HepG2 (cell line): Measurements from ENCODE around the gene MRPL20. TPM values are rescaled to one million over a fixed set of nuclear protein-coding genes. Genes with fewer than 3 reads are reported as not detected.

ENCODE experiments used
- ATAC-seq: fragments of 200-7000 bp; cut with Tn5 transposase; 3 replicates; pipeline ENCODE4 v1.9.1; 2020; ENCODE audit warnings: mild to moderate bottlenecking, moderate library complexity
- BruUV-seq: library from RNA; stranded (reverse); fragments of 400-500 nt; replicated peaks from 2 replicates; lab custom pipeline; 2021; lab: Mats Ljungman, UMichigan
- CTCF ChIA-PET: fragments of 300-600 bp; formaldehyde crosslinking; extraction: SDS; loops from one replicate; lab custom pipeline; 2021; ENCODE audit warnings: low total read pairs, inconsistent platforms, low intra/inter-chr PET ratio; lab: Yijun Ruan, JAX
- POLR2A ChIA-PET: fragments of 350-600 bp; sonication (Branson Sonifier 250); formaldehyde crosslinking; loops from one replicate; lab custom pipeline; 2020; ENCODE audit warnings: antibody characterized with exemption, inconsistent platforms; lab: Yijun Ruan, JAX
- DNase-seq: peaks from one replicate; pipeline ENCODE4 v3.0.0-alpha.2; 2015; ENCODE audit warnings: low spot score
- FAIRE-seq: peaks from 3 replicates; lab custom pipeline; 2011; peaks lifted over from hg19 to GRCh38; lab: Jason Lieb, UNC
- H2AFZ ChIP-seq: one replicate; pipeline ENCODE4 v1.6.1; 2011; ENCODE audit warnings: low read length, inconsistent platforms
- H3K27ac ChIP-seq: fragments of 300-600 bp; 3 replicates; pipeline ENCODE4 v1.8.0; 2011; ENCODE audit warnings: mixed run types, mild to moderate bottlenecking, mixed read lengths, low read length, inconsistent platforms; ENCODE audit not compliant: insufficient read depth; ENCODE audit errors: extremely low read length
- H3K27me3 ChIP-seq, 2 experiments: fragments of 200-600 bp in 1 of 2; 2 replicates in 1 of 2; 3 replicates in 1 of 2; pipeline versions ENCODE4 v1.6.0 to v1.8.0; 2011; ENCODE audit warnings: low read length in 2 of 2, mild to moderate bottlenecking in 2 of 2, moderate library complexity in 2 of 2, inconsistent platforms in 1 of 2; ENCODE audit not compliant: insufficient read depth in 2 of 2, control insufficient read depth in 1 of 2
- H3K36me3 ChIP-seq, 2 experiments: fragments of 200-600 bp in 1 of 2; replicated peaks in 1 of 2; 2 replicates in 1 of 2; 3 replicates in 1 of 2; pipeline versions ENCODE4 v1.5.1 to v1.8.0; 2011; ENCODE audit warnings: low read length in 2 of 2, inconsistent platforms in 1 of 2; ENCODE audit not compliant: insufficient read depth in 2 of 2, control insufficient read depth in 1 of 2
- H3K4me1 ChIP-seq: 2 replicates; pipeline ENCODE4 v1.5.1; 2012; ENCODE audit warnings: low read length, inconsistent platforms; ENCODE audit not compliant: insufficient read depth
- H3K4me2 ChIP-seq: 2 replicates; pipeline ENCODE4 v1.6.0; 2011; ENCODE audit warnings: low read depth, low read length, inconsistent platforms
- H3K4me3 ChIP-seq, 3 experiments: fragments of 200-600 bp in 1 of 3; sonication (generic), shearing (Covaris generic) in 1 of 3; replicated peaks in 1 of 3; 2 replicates each; pipeline ENCODE4 v1.5.1; 2011 to 2016; ENCODE audit warnings: low read length in 3 of 3, inconsistent platforms in 2 of 3, low read depth in 2 of 3, mild to moderate bottlenecking in 2 of 3, control low read depth in 1 of 3, mixed read lengths in 1 of 3; ENCODE audit not compliant: insufficient read depth in 1 of 3
- H3K79me2 ChIP-seq: one replicate; pipeline ENCODE4 v1.6.1; 2011; ENCODE audit warnings: low read length, inconsistent platforms; ENCODE audit not compliant: insufficient read depth
- H3K9ac ChIP-seq: 2 replicates; pipeline ENCODE4 v1.6.0; 2011; ENCODE audit warnings: mild to moderate bottlenecking, low read depth, low read length, inconsistent platforms; ENCODE audit not compliant: insufficient read depth
- H3K9me3 ChIP-seq: 2 replicates; pipeline ENCODE4 v1.5.1; 2012; ENCODE audit warnings: mild to moderate bottlenecking, low read length
- H4K20me1 ChIP-seq: 2 replicates; pipeline ENCODE4 v1.6.0; 2011; ENCODE audit warnings: inconsistent platforms, mild to moderate bottlenecking, low read length, moderate library complexity; ENCODE audit not compliant: insufficient read depth
- ASH2L ChIP-seq: fragments of 300-600, 200-600 bp; sonication (generic); IDR thresholded peaks from 2 replicates; pipeline ENCODE4 v1.7.0; 2017; ENCODE audit warnings: low read depth, mild to moderate bottlenecking, moderate library complexity, mixed read lengths, low read length; ENCODE audit not compliant: insufficient read length
- CAMTA2 ChIP-seq: sonication (generic); formaldehyde crosslinking; IDR thresholded peaks from 2 replicates; pipeline ENCODE4 v1.4.0; 2020; ENCODE audit warnings: mild to moderate bottlenecking, missing genetic modification reagents, borderline replicate concordance
- ELK4 ChIP-seq: sonication (generic); formaldehyde crosslinking; IDR thresholded peaks from 2 replicates; pipeline ENCODE4 v1.9.0; 2021; ENCODE audit warnings: missing genetic modification reagents, borderline replicate concordance
- FOXO1 ChIP-seq: sonication (generic); formaldehyde crosslinking; IDR thresholded peaks from 2 replicates; pipeline ENCODE4 v1.4.0; 2020; ENCODE audit warnings: missing genetic modification reagents
- ISX ChIP-seq: sonication (generic); formaldehyde crosslinking; conservative IDR thresholded peaks from 2 replicates; pipeline ENCODE4 v1.5.0; 2020; ENCODE audit warnings: missing genetic modification reagents
- KDM5A ChIP-seq: fragments of 200-600 bp; sonication (generic); IDR thresholded peaks from 2 replicates; pipeline ENCODE4 v1.7.0; 2018; ENCODE audit warnings: antibody characterized with exemption, mild to moderate bottlenecking, low read length, borderline replicate concordance
- KLF12 ChIP-seq: sonication (generic); formaldehyde crosslinking; IDR thresholded peaks from 2 replicates; pipeline ENCODE4 v1.4.0; 2020; ENCODE audit warnings: missing genetic modification reagents, borderline replicate concordance
- NAIF1 ChIP-seq: sonication (generic); formaldehyde crosslinking; IDR thresholded peaks from 2 replicates; pipeline ENCODE4 v1.5.0; 2020; ENCODE audit warnings: mild to moderate bottlenecking, missing genetic modification reagents, borderline replicate concordance
- PAF1 ChIP-seq: IDR thresholded peaks from 2 replicates; pipeline ENCODE4 v1.6.1; 2016; ENCODE audit warnings: missing genetic modification reagents, missing compliant biosample characterization
- RAD21 ChIP-seq: fragments of 450-650 bp; formaldehyde crosslinking; IDR thresholded peaks from 2 replicates; pipeline ENCODE4 v1.5.0; 2020; ENCODE audit warnings: mild to moderate bottlenecking
- REL ChIP-seq: sonication (generic); formaldehyde crosslinking; conservative IDR thresholded peaks from 2 replicates; pipeline ENCODE4 v1.8.0; 2022; ENCODE audit warnings: mild to moderate bottlenecking, missing genetic modification reagents, moderate library complexity
- TBP ChIP-seq: sonication (generic); formaldehyde crosslinking; IDR thresholded peaks from 2 replicates; pipeline ENCODE4 v1.5.0; 2020; ENCODE audit warnings: missing genetic modification reagents
- ZFP82 ChIP-seq: sonication (generic); formaldehyde crosslinking; IDR thresholded peaks from 2 replicates; pipeline ENCODE4 v1.5.1; 2020; ENCODE audit warnings: mild to moderate bottlenecking, missing genetic modification reagents, borderline replicate concordance
- ZNF138 ChIP-seq: sonication (generic); formaldehyde crosslinking; IDR thresholded peaks from 2 replicates; pipeline ENCODE4 v1.5.0; 2020; ENCODE audit warnings: mild to moderate bottlenecking, low read depth, missing genetic modification reagents
- ZNF143 ChIP-seq: sonication (generic); formaldehyde crosslinking; IDR thresholded peaks from 2 replicates; pipeline ENCODE4 v1.4.0; 2020; ENCODE audit warnings: missing genetic modification reagents
- ZNF224 ChIP-seq: sonication (generic); formaldehyde crosslinking; IDR thresholded peaks from 2 replicates; pipeline ENCODE4 v1.5.0; 2020; ENCODE audit warnings: mild to moderate bottlenecking, missing genetic modification reagents
- ZNF292 ChIP-seq: sonication (generic); formaldehyde crosslinking; IDR thresholded peaks from 2 replicates; pipeline ENCODE4 v1.8.1; 2022; ENCODE audit warnings: mild to moderate bottlenecking, low read depth, missing genetic modification reagents, borderline replicate concordance
- ZNF33A ChIP-seq: sonication (generic); formaldehyde crosslinking; IDR thresholded peaks from 2 replicates; pipeline ENCODE4 v1.5.1; 2020; ENCODE audit warnings: missing genetic modification reagents, mild to moderate bottlenecking, moderate library complexity, borderline replicate concordance
- ZNF430 ChIP-seq: sonication (generic); formaldehyde crosslinking; IDR thresholded peaks from 2 replicates; pipeline ENCODE4 v1.9.0; 2021; ENCODE audit warnings: mild to moderate bottlenecking, missing genetic modification reagents
- ZNF446 ChIP-seq: sonication (generic); formaldehyde crosslinking; IDR thresholded peaks from 2 replicates; pipeline ENCODE4 v1.5.0; 2020; ENCODE audit warnings: mild to moderate bottlenecking, missing genetic modification reagents
- ZNF704 ChIP-seq: sonication (generic); formaldehyde crosslinking; IDR thresholded peaks from 2 replicates; pipeline ENCODE4 v1.8.1; 2023; ENCODE audit warnings: mild to moderate bottlenecking, inconsistent platforms, moderate library complexity, missing genetic modification reagents, borderline replicate concordance
- ZNF768 ChIP-seq: sonication (generic); formaldehyde crosslinking; IDR thresholded peaks from 2 replicates; pipeline ENCODE4 v1.4.0; 2020; ENCODE audit warnings: missing genetic modification reagents
- ZNF776 ChIP-seq: sonication (generic); formaldehyde crosslinking; IDR thresholded peaks from 2 replicates; pipeline ENCODE4 v1.4.0; 2020; ENCODE audit warnings: mild to moderate bottlenecking, missing genetic modification reagents
- WGBS: methylation state at CpG from one replicate; pipeline ENCODE4 v1.1.6; 2017; ENCODE audit warnings: low lambda C conversion rate; 5-methylcytosine and 5-hydroxymethylcytosine counted together
- in situ Hi-C: cut with HindIII; loops from 2 replicates; pipeline ENCODE4 v1.10.0; 2017; ENCODE audit warnings: low pct_unique_long_range_greater_than_20kb; ENCODE audit not compliant: extremely low pct_ligation_motif_present
- intact Hi-C: fragments of 100-400 bp; cut with micrococcal nuclease; formaldehyde crosslinking; loops from one replicate; pipeline ENCODE4 v1.10.0; 2022; ENCODE audit not compliant: unreplicated experiment
- polyA plus RNA-seq, 8 experiments: library from polyadenylated mRNA; depleted of rRNA in 3 of 8; stranded (reverse) in 7 of 8; unstranded in 1 of 8; fragments of >200 nt; fragmentation: Illumina TruSeq in 4 of 8; extraction: Trizol in 4 of 8; gene quantifications; 2 replicates each; pipeline versions ENCODE4 v1.2.1 to v1.2.3, GENCODE V29; 2011 to 2016; ENCODE audit warnings: low read depth in 4 of 8, missing spikeins in 1 of 8, mixed read lengths in 1 of 8; ENCODE audit not compliant: insufficient read depth in 1 of 8
- total RNA-seq, 5 experiments: library from RNA; depleted of rRNA; stranded (reverse); fragments of >200 nt; fragmentation: Illumina TruSeq; extraction: Trizol; gene quantifications; 2 replicates each; pipeline ENCODE4 v1.2.3, GENCODE V29; 2016; ENCODE audit warnings: low read depth in 1 of 5

The MRPL20 gene
- total and polyA plus RNA-seq, 2 of the 13 experiments (the other 11 are each of a cell fraction or from before 2014, with no cell fraction given) = 59.2 to 127 TPM

GRCh38 chr1:1398677-1399186, 8.4 kb downstream of the MRPL20 start:
- 0% methylated on average over 10 of the region's 54 CpGs for WGBS
- intact Hi-C loops = loop anchor here (2.0 kb wide), 1 partner anchor 22 kb away; no protein-coding TSS in a partner anchor
- H2AFZ ChIP-seq = no peak overlapping the region
- 0 out of 2 replicates have a peak, but pooled peaks have one; percentile 7 for TF ChIP-seq ZNF776 (CRISPR knock-in tag)
- TF ChIP-seq PAF1 = no peak
- TF ChIP-seq ZNF143 (CRISPR knock-in tag) = no peak
- 0 out of 2 replicates have a peak, but pooled peaks have one; percentile 14 for TF ChIP-seq CAMTA2 (CRISPR knock-in tag)
- peak; percentile 10; the same call in 1 of the 2 replicates for TF ChIP-seq NAIF1 (CRISPR knock-in tag)
- 0 out of 2 replicates have a peak, but pooled peaks have one; percentile 26 for TF ChIP-seq KDM5A
- TF ChIP-seq ZNF292 (CRISPR knock-in tag) = no peak
- TF ChIP-seq TBP = no peak
- TF ChIP-seq ZNF768 (CRISPR knock-in tag) = peak; percentile 41; the same call in 1 of the 2 replicates
- no peak for TF ChIP-seq ZNF704 (CRISPR knock-in tag)
- TF ChIP-seq ASH2L = peak; percentile 39
- TF ChIP-seq ZFP82 (CRISPR knock-in tag) = 0 out of 2 replicates have a peak, but pooled peaks have one; percentile 50
- 0 out of 2 replicates have a peak, but pooled peaks have one; percentile 27 for TF ChIP-seq ZNF430
- TF ChIP-seq ZNF138 (CRISPR knock-in tag) = peak; percentile 4; the same call in 1 of the 2 replicates
- 0 out of 2 replicates have a peak, but pooled peaks have one; percentile 3 for TF ChIP-seq ELK4 (CRISPR knock-in tag)
- TF ChIP-seq ISX (CRISPR knock-in tag) = no peak
- no peak for TF ChIP-seq FOXO1 (CRISPR knock-in tag)
- TF ChIP-seq ZNF224 = no peak
- 0 out of 2 replicates have a peak, but pooled peaks have one; percentile 22 for TF ChIP-seq REL (CRISPR knock-in tag)
- TF ChIP-seq ZNF33A (CRISPR knock-in tag) = no peak; the same call in 1 of the 2 replicates
- peak; percentile 46; the same call in 1 of the 2 replicates for TF ChIP-seq ZNF446
- TF ChIP-seq RAD21 (CRISPR knock-in tag) = peak; percentile 26; the same call in 1 of the 2 replicates
- TF ChIP-seq KLF12 (CRISPR knock-in tag) = no peak

More at GRCh38 chr1:1398677-1399186, 8.4 kb downstream of the MRPL20 start:
- ChIA-PET POLR2A (interaction anchor here (0.5 to 12.4 kb wide), 17 partner anchors 9 to 107 kb away, joined by 3 to 355 read pairs (median 8); partner anchors contain the start of genes ANKRD65, AURKAIP1, MRPL20 and MXRA8), CTCF (no interaction called here)
- peak overlapping the region; percentile 98 for H3K9ac ChIP-seq
- no TSS peak for BruUV-seq
- no peaks in the 10 kb centered on the region for H3K9me3 ChIP-seq
- no peaks in the 10 kb centered on the region for H3K27me3 ChIP-seq
- no peak for FAIRE-seq
- in situ Hi-C loops = no loop called here
- peak overlapping the region; percentile 75 to 95 (median 93) for H3K4me3 ChIP-seq
- peak overlapping the region; percentile 82 for H3K27ac ChIP-seq
- H3K4me1 ChIP-seq = peaks cover 51% of the 10 kb centered on the region
- no peak for DNase-seq
- peaks cover 17% of the 10 kb centered on the region for H4K20me1 ChIP-seq
- peaks cover 13 to 48% of the 10 kb centered on the region in 2 experiments; a peak in 4 of 5 replicates for H3K36me3 ChIP-seq
- H3K79me2 ChIP-seq = peaks cover 44% of the 10 kb centered on the region
- no peak for ATAC-seq
- H3K4me2 ChIP-seq = peak overlapping the region; percentile 85
